GM19452 (cell line): ENCODE results near the gene FXYD2.
"Not testable (repeated sequence)": the region's sequence is repeated elsewhere in the genome, so short reads cannot be mapped to it uniquely, and the experiment has no call there.

Experiments used
- ATAC-seq: cut with Tn5 transposase; IDR thresholded peaks from one replicate; pipeline ENCODE4 v1.9.1; 2021; ENCODE audit not compliant: unreplicated experiment

Gene FXYD2

DNA sequence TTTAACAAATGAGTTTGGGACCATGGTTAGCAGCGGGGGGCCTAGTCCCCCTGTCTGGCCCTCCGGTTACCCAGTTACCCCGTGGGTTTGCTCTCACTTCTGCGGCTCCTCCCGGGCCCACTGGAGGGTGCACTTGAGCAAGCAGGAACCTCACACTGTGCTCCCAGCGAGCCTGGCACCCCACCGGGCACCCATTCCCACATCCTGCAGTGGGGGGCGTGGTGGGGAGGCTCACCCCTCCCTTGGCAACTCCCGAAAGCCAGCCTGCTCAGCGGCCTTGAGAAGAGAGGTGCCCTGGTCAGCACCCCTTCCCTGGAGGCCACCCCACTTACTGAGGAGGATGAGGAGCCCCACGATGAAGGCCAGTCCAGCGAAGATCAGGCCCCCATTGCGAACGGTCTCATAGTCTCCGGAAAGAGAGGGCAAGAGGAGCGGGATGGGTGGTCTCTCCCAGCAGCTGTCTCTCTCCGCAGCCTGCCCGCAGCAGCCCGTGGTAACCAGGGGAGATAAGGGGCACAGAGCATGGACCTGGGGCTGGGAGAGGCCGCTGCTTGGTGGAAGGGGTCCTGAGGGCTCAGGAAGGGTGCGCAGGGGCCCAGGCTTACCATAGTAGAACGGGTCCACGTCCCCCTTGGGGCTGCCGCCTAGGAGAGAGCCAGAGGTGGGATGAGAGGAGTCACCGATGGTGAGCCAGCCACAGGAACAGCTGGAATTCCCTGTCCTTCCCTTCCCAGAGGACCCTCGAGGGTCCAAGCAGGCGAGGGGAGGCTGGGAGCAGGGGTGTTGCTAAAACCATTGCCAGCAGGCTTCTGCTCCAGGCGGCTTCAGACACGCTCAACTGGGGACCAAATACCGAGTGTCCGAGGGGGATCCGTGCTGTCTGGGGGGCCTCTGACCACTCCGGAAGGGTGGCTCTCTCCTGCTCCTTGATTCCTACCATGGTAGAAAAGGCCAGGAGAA, 2.2 kb downstream of the FXYD2 start:
- no peak for ATAC-seq

DNA sequence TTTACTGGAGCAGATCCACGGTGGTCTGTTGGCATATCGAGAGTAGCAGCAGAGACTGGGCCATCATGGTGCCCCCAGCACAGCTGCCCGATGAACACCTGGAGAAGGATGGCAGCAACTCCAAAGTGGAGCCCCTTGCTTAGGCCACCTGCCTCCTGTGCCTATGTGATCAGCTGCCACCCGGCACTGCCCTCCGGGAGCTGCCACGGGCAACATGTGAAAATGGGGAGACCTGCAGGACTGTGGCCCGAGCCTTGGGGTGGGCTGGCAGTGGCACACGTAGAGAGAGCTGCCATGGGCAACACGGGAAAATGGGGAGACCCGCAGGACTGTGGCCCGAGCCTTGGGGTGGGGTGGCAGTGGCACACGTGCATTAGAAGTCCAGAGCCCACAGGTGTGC, 3.1 kb downstream of the FXYD2 start:
- no peak for ATAC-seq

DNA sequence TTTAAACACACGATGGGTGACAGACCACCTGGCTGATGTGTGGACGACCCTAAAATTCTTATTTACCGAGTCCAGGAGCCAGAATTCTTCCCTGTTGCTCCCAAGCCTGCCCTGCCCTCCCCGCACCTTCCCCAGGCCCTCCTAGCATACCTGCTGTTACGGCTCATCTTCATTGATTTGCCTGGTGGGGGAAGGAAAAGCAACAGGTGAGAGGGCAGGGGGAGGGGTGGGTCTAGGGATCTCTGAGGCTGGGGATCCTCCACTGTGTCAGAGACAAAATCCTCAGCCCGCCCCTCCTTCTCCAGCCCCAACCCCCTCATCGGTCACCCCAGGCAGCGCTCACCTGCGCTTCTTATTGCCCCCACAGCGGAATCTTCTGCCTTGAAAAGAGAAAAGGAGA, 4.0 kb downstream of the FXYD2 start:
- ATAC-seq = no peak

GRCh38 chr11:117820071-117820470, 4.5 kb downstream of the FXYD2 start:
- no peak for ATAC-seq

- no peak for ATAC-seq
Observed at GRCh38 chr11:117819096-117820040, 5.2 kb downstream of the FXYD2 start.

GRCh38 chr11:117818041-117818873, 6.3 kb downstream of the FXYD2 start:
- ATAC-seq = peak; percentile 25

GRCh38 chr11:117817368-117818040, 7.0 kb downstream of the FXYD2 start:
- ATAC-seq = peak; percentile 26

DNA sequence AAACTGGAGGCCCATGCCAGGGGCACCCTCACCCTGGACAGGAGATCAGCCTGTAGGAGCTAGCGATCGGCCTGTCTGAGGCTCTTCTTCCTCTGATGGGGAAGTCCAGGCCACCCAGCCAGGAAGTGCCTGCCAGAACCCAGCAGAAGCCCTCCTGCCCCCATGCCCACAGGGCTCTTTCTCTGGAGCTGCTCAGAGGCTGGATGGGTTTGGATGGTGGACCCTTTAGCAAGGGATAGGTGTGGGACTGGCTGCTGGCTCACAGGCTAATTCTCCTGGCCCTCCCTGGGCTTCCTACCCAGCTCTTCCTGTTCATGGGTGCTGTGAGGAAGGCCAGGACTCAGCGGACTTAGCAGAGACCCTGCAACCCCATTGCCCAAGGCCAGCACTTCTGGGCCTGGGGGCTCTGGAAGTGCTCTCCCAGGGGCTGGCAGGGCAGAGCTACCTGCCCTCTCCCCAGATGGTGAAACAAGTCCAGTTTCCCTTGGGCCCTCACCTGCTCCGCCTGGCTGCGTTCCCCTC, 7.6 kb downstream of the FXYD2 start:
- ATAC-seq = no peak

DNA sequence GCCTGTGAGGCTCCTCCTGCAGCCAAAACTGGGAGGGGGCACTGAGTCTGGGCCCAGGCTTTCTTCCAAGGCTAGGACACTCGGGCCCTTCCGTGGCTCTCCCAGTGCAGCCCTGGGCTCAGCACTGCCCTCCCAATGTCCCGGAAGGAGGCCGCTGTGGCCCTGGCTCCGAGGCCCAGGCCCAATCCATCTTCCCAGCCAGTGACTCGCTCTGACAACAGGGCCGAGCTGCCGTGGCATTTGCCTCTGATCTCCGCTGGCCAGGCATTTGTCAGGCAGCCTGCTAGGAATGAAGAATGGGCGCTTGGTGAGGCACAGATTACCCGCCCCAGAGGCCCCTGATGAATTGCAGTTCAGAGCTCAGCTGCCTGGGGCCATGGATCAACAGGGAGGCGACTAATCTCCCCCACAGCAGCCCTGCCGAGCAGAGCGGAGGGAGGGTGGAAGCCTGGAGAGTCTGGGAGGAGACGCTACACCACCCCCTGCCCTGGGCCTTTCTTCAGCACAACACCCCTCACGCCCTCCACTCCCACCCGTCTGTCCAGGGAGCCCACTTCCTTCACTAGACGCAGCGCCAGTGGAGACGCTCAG, 8.3 kb downstream of the FXYD2 start:
- no peak for ATAC-seq

GRCh38 chr11:117815262-117815803, 9.2 kb downstream of the FXYD2 start:
- ATAC-seq = peak; percentile 54

- ATAC-seq = no peak
Observed at GRCh38 chr11:117814766-117815261, 9.7 kb downstream of the FXYD2 start.

DNA sequence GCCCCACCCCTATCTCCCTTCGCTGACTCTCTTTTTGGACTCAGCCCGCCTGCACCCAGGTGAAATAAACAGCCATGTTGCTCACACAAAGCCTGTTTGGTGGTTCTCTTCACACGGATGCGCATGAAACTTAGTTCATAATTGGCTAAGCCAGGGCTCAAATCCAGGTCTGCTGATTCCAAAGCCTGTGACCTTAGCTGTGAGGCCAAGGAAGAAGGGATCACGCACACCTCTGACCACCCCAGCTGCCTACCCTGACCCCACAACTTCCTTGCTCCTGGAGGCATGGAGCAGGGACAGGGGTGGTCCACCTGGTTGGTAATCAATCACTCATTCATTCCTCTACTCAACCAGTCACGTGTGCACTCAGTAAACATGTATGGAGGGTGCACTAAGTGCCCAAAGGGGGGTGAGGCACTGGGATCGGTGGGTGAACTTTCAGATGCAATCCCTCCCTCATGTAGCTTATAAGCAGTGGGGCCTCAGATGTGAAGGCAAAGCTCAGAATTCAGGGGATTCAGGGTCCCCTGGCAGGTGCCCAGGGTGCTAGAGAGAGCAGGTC, 10.3 kb downstream of the FXYD2 start:
- ATAC-seq = no peak

GRCh38 chr11:117810056-117810451, 14.5 kb downstream of the FXYD2 start:
- not testable (repeated sequence) for ATAC-seq

DNA sequence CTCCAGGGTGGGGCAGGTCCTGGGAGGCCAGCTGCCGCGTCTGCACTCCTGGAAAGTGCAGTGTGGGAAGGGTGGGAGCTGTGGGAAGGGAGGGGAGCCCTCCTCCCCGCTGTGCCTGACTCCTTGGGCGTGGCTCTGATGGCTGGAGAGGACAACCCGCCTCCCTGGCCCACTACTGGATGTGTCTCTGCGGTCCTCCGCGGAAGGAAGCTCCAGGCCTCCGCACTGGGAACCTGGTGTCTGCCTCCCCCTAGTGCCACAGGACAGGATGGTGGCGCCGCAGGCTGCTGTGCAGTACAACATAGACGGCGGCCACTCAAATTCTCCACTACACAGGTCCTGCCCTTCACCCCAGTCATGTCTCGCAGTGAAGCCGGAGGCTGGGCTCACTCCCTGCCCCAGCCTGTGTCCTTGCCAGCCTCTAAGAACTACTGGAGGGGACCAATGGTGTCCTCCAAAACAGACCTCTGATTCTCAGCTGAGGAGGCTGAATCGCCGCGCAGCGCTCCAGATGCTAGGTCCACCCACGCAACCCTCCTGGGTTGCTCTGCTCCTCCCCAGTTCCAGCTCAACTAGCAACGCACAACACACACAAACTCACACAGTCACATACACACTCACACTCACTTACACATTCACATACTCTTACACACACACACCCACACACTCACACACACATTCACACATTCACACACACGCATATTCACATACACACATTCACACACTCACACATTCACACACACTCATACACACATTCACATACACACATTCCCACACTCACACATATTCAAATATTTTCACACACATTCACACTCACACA, 15.1 kb downstream of the FXYD2 start:
- no peak for ATAC-seq

GRCh38 chr11:117808784-117809183, 15.8 kb downstream of the FXYD2 start:
- ATAC-seq = no peak

DNA sequence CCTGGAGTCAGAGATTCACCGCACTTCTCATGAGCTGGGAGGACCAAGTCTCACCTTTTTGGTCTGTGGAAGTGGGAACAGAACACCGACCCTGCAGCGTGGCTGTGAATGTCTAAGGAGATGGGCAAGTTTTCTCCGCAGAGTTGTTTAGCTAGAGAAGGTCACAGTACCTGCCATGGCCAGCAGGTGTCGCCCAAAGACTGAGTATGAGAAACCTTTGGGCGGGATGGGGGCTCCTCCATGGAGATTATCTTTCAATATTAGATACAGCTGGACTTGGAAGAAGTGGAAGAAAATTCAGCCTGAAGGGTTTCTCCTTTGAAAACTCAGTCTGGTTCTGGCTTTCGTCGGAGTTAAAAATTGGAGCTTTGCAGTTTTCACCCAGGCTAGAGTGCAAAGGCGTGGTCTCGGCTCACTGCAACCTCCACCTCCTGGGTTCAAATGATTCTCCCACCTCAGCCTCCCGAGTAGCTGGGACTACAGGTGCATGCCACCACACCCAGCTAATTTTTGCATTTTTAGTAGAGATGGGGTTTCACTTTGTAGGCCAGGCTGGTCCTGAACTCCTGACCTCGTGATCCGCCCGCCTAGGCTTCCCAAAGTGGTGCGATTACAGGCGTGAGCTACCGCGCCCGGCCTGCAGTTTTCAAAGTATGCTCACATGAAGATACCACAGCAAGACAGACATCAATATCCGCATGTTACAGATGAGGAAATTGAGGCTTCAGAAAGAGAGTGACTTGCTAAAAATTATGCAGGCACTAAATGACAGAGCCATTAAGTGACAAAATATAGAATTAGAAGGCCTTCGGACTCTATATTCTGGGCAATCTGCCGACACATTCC, 16.8 kb downstream of the FXYD2 start:
- ATAC-seq = no peak

DNA sequence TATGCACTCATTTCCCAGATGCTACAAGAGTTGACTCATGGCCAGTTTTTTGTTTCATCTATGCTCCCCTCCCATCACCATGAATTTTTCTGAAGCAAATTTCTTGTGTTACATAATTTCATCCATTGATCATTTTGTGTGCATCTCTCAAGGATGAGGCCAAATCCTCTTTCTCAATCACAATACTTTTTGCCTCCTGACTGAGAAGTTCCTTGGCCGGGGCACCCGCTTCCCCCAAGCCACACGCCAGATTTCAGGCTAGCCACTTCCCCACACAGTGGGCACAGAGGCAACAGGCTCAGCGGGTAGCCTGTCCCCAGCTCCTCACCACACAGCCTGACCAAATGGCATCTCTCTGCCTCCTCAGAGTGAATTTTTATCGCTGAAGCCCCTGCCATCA, 17.7 kb downstream of the FXYD2 start:
- no peak for ATAC-seq
